Measurements from ENCODE around the gene PDP2. TPM values are rescaled to one million over a fixed set of nuclear protein-coding genes. Genes with fewer than 3 reads are reported as not detected.

PDP2 gene
- total and polyA plus RNA-seq, 4 donors, result 11.4 to 14.4 (median 13.0) TPM

DNA sequence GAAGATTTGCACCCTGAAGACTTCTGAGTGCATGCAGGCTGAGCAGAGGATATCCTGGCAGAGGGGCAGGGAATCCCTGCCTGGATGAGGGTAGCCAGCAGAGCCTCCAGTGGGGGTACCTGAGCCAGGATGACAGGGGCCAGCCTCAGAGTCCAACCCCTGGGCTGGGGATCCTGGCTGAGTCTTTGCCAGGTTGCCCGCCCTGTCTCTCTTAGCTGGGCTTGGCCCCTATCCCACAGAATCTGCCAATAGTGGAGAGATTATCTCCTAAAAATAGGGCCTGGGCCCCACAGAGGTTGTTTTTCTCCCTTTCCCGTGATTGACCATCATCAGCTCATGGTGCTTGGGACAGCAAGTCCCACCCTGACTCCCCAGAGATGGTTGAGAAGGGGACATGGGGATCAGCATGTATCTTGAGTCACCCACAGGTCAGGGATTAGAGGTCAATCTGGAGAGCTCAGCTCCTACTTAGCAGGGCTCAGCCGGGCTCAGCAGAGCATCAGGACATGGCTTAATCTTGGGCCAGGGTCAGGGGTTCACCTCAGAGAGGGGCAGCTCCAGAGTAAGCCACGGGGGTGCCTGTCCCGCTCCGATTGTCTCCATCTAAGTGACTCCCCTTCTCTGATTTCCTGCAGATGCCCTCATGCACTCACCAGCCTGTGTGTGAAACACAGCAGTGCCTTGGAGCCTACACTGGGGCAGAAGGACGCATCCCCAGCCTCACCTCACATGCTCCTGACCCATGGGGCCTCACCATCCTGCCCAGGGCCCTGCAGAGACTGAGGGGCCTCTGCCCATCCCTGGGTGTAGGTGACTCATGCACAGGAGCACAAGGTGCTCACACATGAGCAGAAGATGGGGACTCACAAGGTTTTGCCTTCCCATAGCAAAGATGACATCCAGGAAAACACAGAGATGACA lies 26.9 kb downstream of the PDP2 start:
- Histone ChIP-seq H3K4me3 (ENCODE audit: low read depth, low read length) (no peak overlapping the region), H3K27me3 (ENCODE audit: control insufficient read depth, insufficient read depth, low read length) (no peaks in the 10 kb centered on the region), H3K36me3 (ENCODE audit: control insufficient read depth, insufficient read depth, low read length) (no peaks in the 10 kb centered on the region), H3K27ac (ENCODE audit: low read depth, low read length) (no peak overlapping the region), H3K9me3 (ENCODE audit: control insufficient read depth, insufficient read depth, low read length) (no peaks in the 10 kb centered on the region), H3K4me1 (ENCODE audit: control insufficient read depth, insufficient read depth, low read length) (peaks cover 17% of the 10 kb centered on the region)
- WGBS (ENCODE audit: insufficient coverage), result 77% methylated on average over 7 of the region's 7 CpGs
- DNase-seq (ENCODE audit: low read depth in 4 of 6, low spot score in 6 of 6), result no peak

DNA sequence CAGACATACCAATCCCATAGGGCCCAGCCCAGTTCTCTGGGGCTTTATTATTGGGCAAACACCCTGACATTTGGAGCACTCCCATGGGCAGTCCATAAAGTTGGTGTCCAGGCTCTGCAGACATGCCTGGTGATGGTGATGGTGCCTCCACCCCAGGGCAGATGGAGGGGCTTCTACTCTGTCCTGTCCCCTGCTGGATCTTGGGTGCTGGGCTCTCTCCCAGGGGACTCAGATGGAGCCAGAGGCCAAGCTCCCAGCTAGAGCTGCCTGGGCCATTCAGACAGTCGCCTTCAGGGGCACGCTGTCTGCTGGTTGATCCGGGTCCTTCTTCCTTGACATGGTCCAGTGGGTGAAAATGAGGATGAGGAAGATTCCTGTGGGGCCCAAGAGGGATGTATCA lies 27.8 kb downstream of the PDP2 start:
- H3K36me3 ChIP-seq (ENCODE audit: control insufficient read depth, insufficient read depth, low read length), result no peaks in the 10 kb centered on the region
- WGBS (ENCODE audit: insufficient coverage), result 84% methylated on average over 3 of the region's 3 CpGs
- no peak for DNase-seq (ENCODE audit: low read depth in 4 of 6, low spot score in 6 of 6)
- H3K9me3 ChIP-seq (ENCODE audit: control insufficient read depth, insufficient read depth, low read length), result no peaks in the 10 kb centered on the region
- H3K27me3 ChIP-seq (ENCODE audit: control insufficient read depth, insufficient read depth, low read length), result no peaks in the 10 kb centered on the region
- H3K27ac ChIP-seq (ENCODE audit: low read depth, low read length), result no peak overlapping the region
- H3K4me3 ChIP-seq (ENCODE audit: low read depth, low read length), result no peak overlapping the region
- peaks cover 17% of the 10 kb centered on the region for H3K4me1 ChIP-seq (ENCODE audit: control insufficient read depth, insufficient read depth, low read length)

DNA sequence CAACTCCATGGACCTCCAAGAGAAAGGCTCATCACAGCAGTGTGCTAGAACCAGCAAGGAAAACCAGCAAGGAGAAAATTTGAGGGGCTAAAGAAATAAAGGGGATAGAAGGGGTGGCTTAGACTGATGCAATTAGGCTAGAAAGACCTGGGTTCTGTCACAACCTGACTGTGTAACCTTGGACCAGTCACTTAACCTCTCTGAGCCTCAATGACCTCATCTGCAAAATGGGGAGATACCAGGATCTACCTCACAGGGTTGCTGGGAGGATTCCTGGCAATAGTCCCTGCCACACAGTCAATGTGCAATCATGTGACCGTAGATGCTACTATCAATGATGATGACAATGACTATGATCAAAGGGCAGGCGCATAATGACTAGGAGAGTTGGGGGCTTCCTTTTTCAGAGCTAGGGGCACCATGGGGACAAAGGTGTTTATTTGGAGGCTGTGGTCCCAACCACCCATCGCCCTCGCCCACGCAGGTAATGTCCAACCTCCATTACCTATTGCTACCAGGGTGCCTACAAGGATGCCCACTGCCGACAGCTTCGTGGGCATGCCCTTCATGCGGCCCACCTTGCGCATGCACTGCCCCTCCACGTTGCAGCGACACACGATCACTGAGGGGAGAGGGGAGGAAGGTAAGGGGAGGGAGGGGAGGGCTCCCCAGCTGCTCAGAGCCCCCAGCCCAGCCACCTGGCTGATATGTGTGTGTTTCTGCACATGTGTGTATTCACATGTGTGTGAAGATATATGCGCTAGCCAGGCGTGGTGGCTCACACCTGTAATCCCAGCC lies 28.6 kb downstream of the PDP2 start:
- H3K4me3 ChIP-seq (ENCODE audit: low read depth, low read length), result no peak overlapping the region
- DNase-seq (ENCODE audit: low read depth in 4 of 6, low spot score in 6 of 6), result no peak
- 92% methylated on average over 11 of the region's 14 CpGs for WGBS (ENCODE audit: insufficient coverage)

DNA sequence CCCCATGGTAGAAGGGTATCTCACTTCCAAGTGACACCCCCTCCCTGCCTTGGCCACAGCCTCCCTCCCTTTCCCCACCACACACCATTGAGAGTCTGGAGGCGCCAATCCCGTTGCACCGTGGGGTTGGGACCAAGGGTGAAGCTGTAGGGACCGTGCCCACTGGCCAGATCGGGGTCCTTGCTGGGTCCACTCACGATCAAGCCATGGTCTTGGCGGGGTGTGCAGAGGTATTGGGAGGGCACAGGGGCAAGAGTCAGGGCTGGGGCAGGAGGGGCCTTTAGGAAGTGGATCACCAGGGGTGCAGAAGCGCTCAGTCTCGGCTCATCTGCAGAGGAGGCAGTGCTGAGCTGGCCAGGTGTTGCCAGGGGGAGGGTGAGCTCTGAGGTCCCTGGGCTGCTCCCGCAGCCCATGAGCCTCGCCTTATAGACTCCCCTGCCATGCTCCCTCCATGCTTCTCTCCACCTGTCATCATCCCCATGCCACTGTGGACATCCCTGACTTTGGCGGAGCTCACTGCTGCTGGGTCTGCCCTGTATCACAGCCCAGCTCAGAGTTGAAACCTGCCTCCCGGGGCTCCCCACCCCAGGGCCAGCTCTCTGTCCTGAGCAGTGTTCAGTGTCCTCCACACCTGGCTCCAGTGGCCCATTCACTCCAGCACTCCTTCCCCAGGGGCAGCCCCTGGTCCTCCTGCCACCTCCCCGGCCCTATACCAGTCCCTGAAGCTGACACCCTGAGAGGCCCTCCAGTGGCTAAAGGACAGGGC lies 30.0 kb downstream of the PDP2 start:
- no peak for DNase-seq (ENCODE audit: low read depth in 4 of 6, low spot score in 6 of 6)
- WGBS (ENCODE audit: insufficient coverage), result 84% methylated on average over 13 of the region's 14 CpGs
- Histone ChIP-seq H3K4me1 (ENCODE audit: control insufficient read depth, insufficient read depth, low read length) (peaks cover 3% of the 10 kb centered on the region), H3K27me3 (ENCODE audit: control insufficient read depth, insufficient read depth, low read length) (no peaks in the 10 kb centered on the region), H3K9me3 (ENCODE audit: control insufficient read depth, insufficient read depth, low read length) (no peaks in the 10 kb centered on the region), H3K27ac (ENCODE audit: low read depth, low read length) (no peak overlapping the region), H3K36me3 (ENCODE audit: control insufficient read depth, insufficient read depth, low read length) (no peaks in the 10 kb centered on the region), H3K4me3 (ENCODE audit: low read depth, low read length) (no peak overlapping the region)

More for the DNA sequence above, 28.6 kb downstream of the PDP2 start:
- Histone ChIP-seq H3K27me3 (ENCODE audit: control insufficient read depth, insufficient read depth, low read length) (no peaks in the 10 kb centered on the region), H3K9me3 (ENCODE audit: control insufficient read depth, insufficient read depth, low read length) (no peaks in the 10 kb centered on the region), H3K4me1 (ENCODE audit: control insufficient read depth, insufficient read depth, low read length) (peaks cover 17% of the 10 kb centered on the region), H3K27ac (ENCODE audit: low read depth, low read length) (no peak overlapping the region), H3K36me3 (ENCODE audit: control insufficient read depth, insufficient read depth, low read length) (no peaks in the 10 kb centered on the region)

DNA sequence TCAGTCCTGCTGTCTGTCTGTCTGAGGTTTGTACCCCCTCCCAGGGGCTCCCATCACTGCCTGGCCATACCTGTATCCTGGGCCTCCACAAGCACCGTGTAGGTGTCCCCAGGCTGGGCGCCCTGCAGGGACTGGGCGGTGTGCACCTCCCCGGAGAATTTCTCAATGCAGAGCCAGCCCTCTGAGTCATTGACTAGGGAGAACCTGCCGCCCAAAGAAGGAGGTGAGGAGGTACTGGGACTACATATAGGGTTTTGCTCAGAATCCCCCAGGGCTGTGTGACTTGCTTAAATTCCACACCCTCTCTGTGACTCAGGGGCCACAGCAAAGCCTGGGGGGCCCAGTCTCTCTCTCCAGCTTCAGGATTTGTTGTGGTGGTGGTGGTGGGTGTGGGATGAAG lies 30.8 kb downstream of the PDP2 start:
- WGBS (ENCODE audit: insufficient coverage), result 81% methylated on average over 5 of the region's 5 CpGs
- H3K27me3 ChIP-seq (ENCODE audit: control insufficient read depth, insufficient read depth, low read length), result no peaks in the 10 kb centered on the region
- no peaks in the 10 kb centered on the region for H3K9me3 ChIP-seq (ENCODE audit: control insufficient read depth, insufficient read depth, low read length)
- H3K4me1 ChIP-seq (ENCODE audit: control insufficient read depth, insufficient read depth, low read length), result no peaks in the 10 kb centered on the region
- no peaks in the 10 kb centered on the region for H3K36me3 ChIP-seq (ENCODE audit: control insufficient read depth, insufficient read depth, low read length)
- DNase-seq (ENCODE audit: low read depth in 4 of 6, low spot score in 6 of 6), result no peak
- no peak overlapping the region for H3K4me3 ChIP-seq (ENCODE audit: low read depth, low read length)
- no peak overlapping the region for H3K27ac ChIP-seq (ENCODE audit: low read depth, low read length)

DNA sequence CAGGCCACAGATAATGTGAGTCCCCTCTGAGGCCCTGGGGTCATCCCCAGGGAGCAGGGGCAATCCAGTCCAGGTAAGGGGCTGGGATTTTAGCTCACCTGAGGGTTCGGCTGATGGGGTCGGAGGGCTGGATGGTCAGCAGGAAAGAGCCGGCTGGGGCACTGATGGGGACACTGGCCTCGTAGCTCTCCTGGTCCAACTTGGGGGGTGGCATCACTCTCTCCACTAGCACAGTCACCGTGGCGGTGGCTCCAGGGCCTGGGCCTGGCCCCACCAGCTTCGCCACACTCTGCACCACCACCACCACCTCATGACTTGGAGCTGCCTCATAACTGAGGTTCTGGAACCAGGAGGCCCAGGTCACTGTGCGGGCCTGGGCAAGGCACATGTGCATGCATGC lies 31.5 kb downstream of the PDP2 start:
- H3K4me1 ChIP-seq (ENCODE audit: control insufficient read depth, insufficient read depth, low read length), result no peaks in the 10 kb centered on the region
- H3K9me3 ChIP-seq (ENCODE audit: control insufficient read depth, insufficient read depth, low read length), result no peaks in the 10 kb centered on the region
- DNase-seq (ENCODE audit: low read depth in 4 of 6, low spot score in 6 of 6), result no peak
- no peaks in the 10 kb centered on the region for H3K36me3 ChIP-seq (ENCODE audit: control insufficient read depth, insufficient read depth, low read length)
- H3K27me3 ChIP-seq (ENCODE audit: control insufficient read depth, insufficient read depth, low read length), result no peaks in the 10 kb centered on the region
- H3K4me3 ChIP-seq (ENCODE audit: low read depth, low read length), result no peak overlapping the region
- H3K27ac ChIP-seq (ENCODE audit: low read depth, low read length), result no peak overlapping the region
- WGBS (ENCODE audit: insufficient coverage), result 92% methylated on average over 8 of the region's 8 CpGs

DNA sequence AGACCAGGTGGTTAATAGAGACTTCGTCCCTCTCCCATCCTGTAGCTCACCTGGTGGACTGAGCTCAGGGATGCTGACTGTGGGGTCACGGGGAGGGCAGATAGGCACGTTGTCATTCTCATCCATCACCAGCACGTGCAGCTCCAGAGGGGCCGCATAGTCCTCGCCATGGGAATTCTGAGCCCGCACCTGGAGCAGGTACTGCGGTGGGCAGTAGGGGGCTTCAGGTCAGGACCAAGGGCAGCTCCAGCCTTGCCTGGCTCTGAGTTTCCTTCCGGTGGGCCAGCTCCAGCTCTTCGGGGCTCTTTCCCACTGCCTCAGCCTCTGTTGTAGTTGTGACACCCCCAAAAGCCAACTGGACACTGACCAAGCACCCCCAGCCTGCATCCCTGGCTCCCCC lies 32.8 kb downstream of the PDP2 start:
- H3K9me3 ChIP-seq (ENCODE audit: control insufficient read depth, insufficient read depth, low read length), result no peaks in the 10 kb centered on the region
- 18% methylated on average over 6 of the region's 10 CpGs for WGBS (ENCODE audit: insufficient coverage)
- H3K27me3 ChIP-seq (ENCODE audit: control insufficient read depth, insufficient read depth, low read length), result peaks cover 3% of the 10 kb centered on the region
- no peaks in the 10 kb centered on the region for H3K36me3 ChIP-seq (ENCODE audit: control insufficient read depth, insufficient read depth, low read length)
- no peak for DNase-seq (ENCODE audit: low read depth in 4 of 6, low spot score in 6 of 6)
- H3K4me1 ChIP-seq (ENCODE audit: control insufficient read depth, insufficient read depth, low read length), result no peaks in the 10 kb centered on the region
- H3K4me3 ChIP-seq (ENCODE audit: low read depth, low read length), result no peak overlapping the region
- H3K27ac ChIP-seq (ENCODE audit: low read depth, low read length), result no peak overlapping the region

DNA sequence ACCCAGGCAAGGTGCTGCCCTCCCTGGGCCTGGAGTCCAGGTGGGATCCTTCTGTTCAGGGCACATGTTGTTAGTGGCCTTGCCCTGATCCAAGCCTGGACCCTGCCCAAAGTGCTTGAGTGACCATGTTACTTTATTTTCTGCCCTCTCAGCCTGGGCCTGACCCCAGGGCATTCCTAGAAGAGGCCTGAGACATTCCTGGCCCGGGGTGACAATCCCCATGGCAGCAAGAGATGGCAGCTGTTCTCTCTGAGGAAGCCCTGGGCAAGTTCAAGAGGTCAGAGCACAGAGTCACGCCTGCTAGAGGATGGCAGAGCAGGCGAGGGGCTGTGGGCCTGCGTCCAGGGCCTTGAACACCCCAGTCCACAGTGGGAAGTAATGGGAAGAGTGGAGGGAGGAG lies 33.4 kb downstream of the PDP2 start:
- Histone ChIP-seq H3K36me3 (ENCODE audit: control insufficient read depth, insufficient read depth, low read length) (no peaks in the 10 kb centered on the region), H3K4me3 (ENCODE audit: low read depth, low read length) (no peak overlapping the region), H3K27me3 (ENCODE audit: control insufficient read depth, insufficient read depth, low read length) (peaks cover 3% of the 10 kb centered on the region), H3K4me1 (ENCODE audit: control insufficient read depth, insufficient read depth, low read length) (no peaks in the 10 kb centered on the region), H3K9me3 (ENCODE audit: control insufficient read depth, insufficient read depth, low read length) (no peaks in the 10 kb centered on the region), H3K27ac (ENCODE audit: low read depth, low read length) (no peak overlapping the region)
- no peak for DNase-seq (ENCODE audit: low read depth in 4 of 6, low spot score in 6 of 6)
- WGBS (ENCODE audit: insufficient coverage), result 50% methylated on average over 2 of the region's 4 CpGs

DNA sequence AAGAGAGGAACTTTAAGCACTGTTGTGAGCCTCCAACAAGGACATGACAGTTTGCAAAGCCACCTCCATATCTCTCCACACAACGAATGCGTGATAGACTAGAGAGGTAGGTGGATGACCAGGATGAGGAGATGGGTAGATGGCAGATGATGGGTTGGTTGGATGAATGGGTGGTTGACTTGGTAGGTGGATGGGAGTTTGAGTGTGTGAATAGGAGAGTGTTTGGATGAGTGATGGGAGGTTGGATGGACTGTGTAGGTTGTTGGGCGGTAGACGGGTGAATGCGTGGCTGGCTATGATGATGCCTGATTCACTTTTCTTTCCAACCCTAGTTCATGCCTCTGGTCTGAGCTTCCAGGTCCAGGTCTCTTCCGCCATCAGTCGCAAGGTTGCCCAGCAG lies 34.2 kb downstream of the PDP2 start:
- Histone ChIP-seq H3K27me3 (ENCODE audit: control insufficient read depth, insufficient read depth, low read length) (peaks cover 3% of the 10 kb centered on the region), H3K4me1 (ENCODE audit: control insufficient read depth, insufficient read depth, low read length) (no peaks in the 10 kb centered on the region), H3K9me3 (ENCODE audit: control insufficient read depth, insufficient read depth, low read length) (no peaks in the 10 kb centered on the region), H3K4me3 (ENCODE audit: low read depth, low read length) (no peak overlapping the region), H3K27ac (ENCODE audit: low read depth, low read length) (no peak overlapping the region), H3K36me3 (ENCODE audit: control insufficient read depth, insufficient read depth, low read length) (no peaks in the 10 kb centered on the region)
- WGBS (ENCODE audit: insufficient coverage), result 99% methylated on average over 5 of the region's 7 CpGs
- no peak for DNase-seq (ENCODE audit: low read depth in 4 of 6, low spot score in 6 of 6)

Data from spinal cord (tissue), 10 donors.